Neutrophil (primary cell): ENCODE results near the gene C1orf105.
"Not testable (repeated sequence)": the region's sequence is repeated elsewhere in the genome, so short reads cannot be mapped to it uniquely, and the experiment has no call there.

Source experiments
- H3K27ac ChIP-seq: fragments of 200-600 bp; sonication (generic); 2 replicates; pipeline ENCODE4 v1.5.1; 2016; ENCODE audit warnings: mild to moderate bottlenecking, moderate library complexity
- H3K27me3 ChIP-seq: fragments of 200-600 bp; sonication (generic); 2 replicates; pipeline ENCODE4 v1.6.0; 2016; ENCODE audit warnings: mild to moderate bottlenecking
- H3K36me3 ChIP-seq: fragments of 200-600 bp; sonication (generic); 2 replicates; pipeline ENCODE4 v1.5.1; 2017
- H3K4me1 ChIP-seq, 2 experiments: fragments of 200-600 bp in 1 of 2; sonication (generic) in 1 of 2; 1 replicate in 1 of 2; 2 replicates in 1 of 2; pipeline versions ENCODE4 v1.5.1 to v1.6.1; 2013 to 2016; ENCODE audit warnings: low read depth in 1 of 2, low read length in 1 of 2, mild to moderate bottlenecking in 1 of 2, moderate library complexity in 1 of 2; ENCODE audit not compliant: control insufficient read depth in 1 of 2, insufficient read depth in 1 of 2
- H3K4me3 ChIP-seq, 2 experiments: fragments of 200-600 bp in 1 of 2; sonication (generic) in 1 of 2; 1 replicate in 1 of 2; 2 replicates in 1 of 2; pipeline ENCODE4 v1.5.1; 2013 to 2016; ENCODE audit warnings: low read depth in 1 of 2, low read length in 1 of 2, mild to moderate bottlenecking in 1 of 2, moderate library complexity in 1 of 2
- H3K9me3 ChIP-seq: fragments of 200-600 bp; sonication (generic); 2 replicates; pipeline ENCODE4 v1.5.1; 2016
- CTCF ChIP-seq: fragments of 200-600 bp; sonication (generic); IDR thresholded peaks from 2 replicates; pipeline ENCODE4 v1.5.1; 2016; ENCODE audit warnings: antibody characterized with exemption

C1orf105 gene

GRCh38 chr1:172431721-172432192 is 11.3 kb downstream of the C1orf105 start:
- H3K4me1 ChIP-seq, result no peaks in the 10 kb centered on the region
- H3K36me3 ChIP-seq, result peaks cover 5% of the 10 kb centered on the region
- no peaks in the 10 kb centered on the region for H3K9me3 ChIP-seq
- H3K27ac ChIP-seq, result no peak overlapping the region
- TF ChIP-seq CTCF, result no peak
- H3K4me3 ChIP-seq, result no peak overlapping the region
- H3K27me3 ChIP-seq, result no peaks in the 10 kb centered on the region

- H3K9me3 ChIP-seq, H3K27ac ChIP-seq, H3K4me3 ChIP-seq, H3K27me3 ChIP-seq, H3K36me3 ChIP-seq: not testable (repeated sequence)
- H3K4me1 ChIP-seq, result peaks cover 15 to 17% of the 10 kb centered on the region in 2 experiments
Observed at GRCh38 chr1:172437183-172437582, 16.7 kb downstream of the C1orf105 start.

GRCh38 chr1:172442404-172442803 is 21.9 kb downstream of the C1orf105 start:
- no peak for TF ChIP-seq CTCF
- Histone ChIP-seq H3K4me3 (no peak overlapping the region), H3K27me3 (no peaks in the 10 kb centered on the region), H3K9me3 (no peaks in the 10 kb centered on the region), H3K27ac (peak overlapping the region; percentile 61), H3K4me1 (peaks cover 37 to 43% of the 10 kb centered on the region in 2 experiments), H3K36me3 (peaks cover 7% of the 10 kb centered on the region)

- Histone ChIP-seq H3K4me1 (peaks cover 43 to 49% of the 10 kb centered on the region in 2 experiments), H3K4me3 (peak overlapping the region; percentile 72 to 74), H3K27ac (peak overlapping the region; percentile 75), H3K27me3 (no peaks in the 10 kb centered on the region), H3K36me3 (peaks cover 7% of the 10 kb centered on the region), H3K9me3 (no peaks in the 10 kb centered on the region)
- TF ChIP-seq CTCF, result no peak
Observed at GRCh38 chr1:172442843-172443565, 22.5 kb downstream of the C1orf105 start.

- no peaks in the 10 kb centered on the region for H3K9me3 ChIP-seq
- peaks cover 5% of the 10 kb centered on the region for H3K36me3 ChIP-seq
- TF ChIP-seq CTCF, result peak; percentile 90
- peak within 1 kb of the TSS; percentile 75 for H3K27ac ChIP-seq
- no peaks in the 10 kb centered on the region for H3K27me3 ChIP-seq
- peak within 1 kb of the TSS; percentile 72 to 74 for H3K4me3 ChIP-seq
- H3K4me1 ChIP-seq, result peaks cover 51 to 56% of the 10 kb centered on the region in 2 experiments
Observed at GRCh38 chr1:172443666-172444453, 23.4 kb downstream of the C1orf105 start, which contains the start of gene PIGC. Gene PIGC, minus strand, starts transcription at chr1:172444069. Its CDS starts 1,447 bp downstream, at chr1:172442622.

- Histone ChIP-seq H3K27ac (no peak overlapping the region), H3K4me1 (peaks cover 59 to 60% of the 10 kb centered on the region in 2 experiments), H3K36me3 (no peaks in the 10 kb centered on the region), H3K9me3 (no peaks in the 10 kb centered on the region), H3K4me3 (no peak overlapping the region), H3K27me3 (no peaks in the 10 kb centered on the region)
- no peak for TF ChIP-seq CTCF
Observed at GRCh38 chr1:172446547-172446946, 26.1 kb downstream of the C1orf105 start.
